GM18526 (cell line): ENCODE data around the gene TMEM255A.

Source experiments
- POLR2A ChIP-seq: IDR thresholded peaks from 3 replicates; pipeline ENCODE4 v1.6.1; 2011; ENCODE audit not compliant: insufficient read length; ENCODE audit errors: extremely low read depth

TMEM255A gene

DNA sequence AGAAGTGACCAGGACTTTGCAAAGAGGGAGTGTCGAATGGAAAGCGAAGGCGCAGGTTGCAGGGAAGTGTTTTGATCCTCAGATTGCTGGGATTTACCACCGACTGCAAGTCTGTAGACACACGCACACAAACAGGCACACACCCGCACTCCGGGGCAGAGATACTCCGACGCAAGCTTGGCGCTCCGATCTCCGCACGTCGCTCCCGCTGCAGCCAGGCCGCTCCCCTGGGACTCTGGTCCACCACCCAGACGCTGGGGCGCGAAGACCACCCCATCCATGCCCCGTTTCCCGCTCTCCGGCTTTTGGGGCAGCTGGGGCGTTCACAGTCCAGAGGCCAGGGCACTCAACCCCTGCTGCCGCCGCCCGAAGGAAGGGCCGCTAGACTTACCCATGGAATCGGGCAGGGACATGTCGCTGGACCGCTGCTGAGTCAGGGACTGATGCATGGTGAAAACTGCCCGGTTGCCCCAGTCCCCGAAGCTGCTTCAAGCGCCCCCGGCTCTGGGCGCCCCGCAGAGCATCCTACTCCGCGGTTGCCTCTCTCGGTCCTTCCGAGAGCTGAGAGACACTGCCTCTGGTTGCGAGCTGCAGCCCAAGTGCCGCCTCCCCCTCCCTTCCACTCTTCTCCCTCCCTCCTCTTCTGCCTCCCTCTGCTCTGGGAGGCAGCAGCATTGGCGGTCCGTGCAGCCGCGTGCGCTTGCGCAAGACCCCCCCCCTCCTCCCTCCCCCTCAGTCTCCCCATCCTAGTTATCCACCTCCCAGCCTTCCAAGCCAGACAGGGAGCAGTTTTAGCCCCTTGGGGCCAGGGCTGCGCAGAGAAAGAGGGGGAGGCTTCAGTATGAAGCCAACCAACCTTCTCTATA is at the start of gene TMEM255A:
Gene TMEM255A, minus strand, starts transcription at position 601 of the 866 bp plus-strand sequence. Its CDS starts 152 bp downstream, at position 449.
- no peak for TF ChIP-seq POLR2A

DNA sequence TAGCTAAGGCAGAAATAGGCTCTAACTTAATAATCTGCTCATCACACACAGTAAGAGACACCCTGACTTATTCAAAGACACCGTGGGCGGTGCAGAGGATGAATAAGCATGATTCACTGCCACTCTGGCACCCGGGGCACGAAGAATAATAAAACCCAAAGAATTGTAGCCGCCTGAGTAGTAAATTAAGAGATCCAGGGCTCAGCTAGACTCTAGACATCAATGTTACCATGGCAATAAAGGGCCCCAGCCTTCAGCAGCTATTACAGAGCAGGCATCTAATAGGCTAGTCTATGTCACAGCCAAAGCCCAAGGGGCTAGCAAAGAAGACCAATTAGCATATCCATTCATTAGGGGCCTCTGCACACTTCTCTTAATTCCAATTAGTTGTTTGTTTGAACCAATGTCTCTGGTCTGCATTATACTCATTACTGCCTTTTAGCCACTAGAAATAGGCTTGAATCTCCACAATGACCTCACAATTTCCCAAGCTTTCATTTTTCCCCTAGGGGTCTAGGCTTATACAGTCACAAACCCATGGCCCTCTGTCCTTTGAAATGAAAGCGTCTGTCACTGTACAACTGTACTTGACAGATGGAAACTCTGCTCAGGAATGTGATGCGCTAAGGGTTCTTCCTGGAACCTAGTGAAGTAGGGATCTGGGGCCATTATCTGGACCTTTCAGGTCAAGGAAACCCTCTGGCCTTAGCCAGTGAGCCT is 47.6 kb upstream of the TMEM255A start:
- no peak for TF ChIP-seq POLR2A

DNA sequence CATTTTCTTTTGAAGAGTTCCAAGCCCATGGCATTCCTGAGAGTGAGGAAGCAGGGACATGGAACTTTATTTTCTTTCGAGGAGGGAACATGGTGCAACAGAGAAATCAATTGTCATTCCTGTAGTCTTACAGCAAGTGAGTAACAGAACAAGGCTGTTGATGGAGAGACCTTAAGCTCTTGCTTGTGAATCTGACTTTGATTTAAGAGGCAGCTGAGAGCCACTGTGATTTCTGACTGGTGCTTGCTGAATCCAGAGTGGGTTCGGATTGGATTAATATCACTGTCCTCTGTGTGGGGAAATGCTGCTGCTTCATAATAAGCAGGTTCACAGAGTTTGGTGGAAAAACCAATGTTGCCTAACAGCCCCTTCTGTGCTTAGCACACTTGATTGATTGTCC is 45.9 kb upstream of the TMEM255A start:
- TF ChIP-seq POLR2A, result no peak

DNA sequence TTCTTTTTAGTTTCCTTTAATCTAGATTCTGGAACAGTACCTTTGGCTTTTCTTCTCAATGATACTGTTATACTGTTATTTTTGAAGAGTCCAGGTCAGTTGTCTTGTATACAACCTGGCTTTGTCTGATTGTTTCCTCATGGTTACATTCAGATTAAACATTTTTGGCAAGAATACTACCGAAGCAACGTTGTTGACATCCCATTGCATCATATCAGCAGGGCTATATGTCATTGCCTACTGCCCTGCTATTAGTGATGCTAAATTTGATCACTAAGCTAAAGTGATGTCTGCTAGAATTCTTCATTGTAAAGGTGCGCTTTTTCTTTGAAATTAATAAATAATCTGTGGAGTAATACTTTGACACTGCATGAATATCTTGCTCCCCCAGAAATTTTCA is 44.8 kb upstream of the TMEM255A start:
- no peak for TF ChIP-seq POLR2A

DNA sequence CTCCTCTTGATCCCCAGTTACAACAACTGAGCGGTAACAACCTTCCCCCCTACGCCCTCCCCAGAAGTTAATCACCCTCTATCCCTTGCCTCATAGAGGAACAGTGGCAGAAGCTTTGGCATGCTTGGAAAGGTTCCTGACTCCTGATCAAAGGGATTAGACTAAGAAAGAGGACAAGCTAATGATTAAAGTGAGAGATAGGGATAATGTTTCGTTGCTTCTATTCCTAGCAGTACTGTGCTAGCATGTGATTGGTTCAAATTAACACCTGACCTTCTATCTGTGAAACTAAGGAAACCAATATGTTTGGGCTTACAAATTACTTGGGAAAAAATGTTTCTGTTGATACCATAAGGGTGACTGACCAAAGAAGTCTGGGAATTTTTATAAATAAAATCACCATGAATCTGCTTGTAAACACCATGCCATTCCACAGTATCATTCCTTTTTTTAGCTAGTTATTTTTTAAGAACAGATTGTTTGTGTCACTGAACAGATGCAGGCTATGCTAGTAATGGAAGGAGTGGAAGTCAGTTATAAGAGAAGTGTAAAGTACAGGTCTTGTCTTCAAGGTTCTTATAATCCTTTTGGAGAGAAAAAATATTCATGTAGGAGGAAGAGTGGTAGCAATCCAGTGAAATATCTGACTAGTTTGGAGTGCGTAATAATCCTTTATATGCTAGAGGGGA is 39.3 kb upstream of the TMEM255A start:
- TF ChIP-seq POLR2A, result no peak

DNA sequence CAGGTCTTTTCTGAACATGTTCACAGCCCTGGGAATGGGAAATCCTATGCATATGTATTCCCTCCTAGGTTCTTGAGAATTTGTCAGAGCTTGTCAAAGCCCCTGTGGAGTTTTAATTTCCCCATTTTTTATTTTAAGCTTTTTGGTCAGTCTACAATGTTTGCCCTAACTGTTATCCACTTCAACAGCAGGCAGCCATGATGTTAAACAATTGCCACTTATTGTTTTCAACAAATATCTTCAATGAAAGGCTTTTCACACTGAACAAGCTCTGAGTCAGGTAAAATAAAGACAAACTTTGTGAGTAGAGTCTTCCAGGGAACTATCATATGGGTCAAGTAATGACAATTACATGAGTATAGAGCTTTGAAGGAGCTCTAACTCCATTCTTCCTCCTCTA is 25.6 kb upstream of the TMEM255A start:
- TF ChIP-seq POLR2A, result no peak

DNA sequence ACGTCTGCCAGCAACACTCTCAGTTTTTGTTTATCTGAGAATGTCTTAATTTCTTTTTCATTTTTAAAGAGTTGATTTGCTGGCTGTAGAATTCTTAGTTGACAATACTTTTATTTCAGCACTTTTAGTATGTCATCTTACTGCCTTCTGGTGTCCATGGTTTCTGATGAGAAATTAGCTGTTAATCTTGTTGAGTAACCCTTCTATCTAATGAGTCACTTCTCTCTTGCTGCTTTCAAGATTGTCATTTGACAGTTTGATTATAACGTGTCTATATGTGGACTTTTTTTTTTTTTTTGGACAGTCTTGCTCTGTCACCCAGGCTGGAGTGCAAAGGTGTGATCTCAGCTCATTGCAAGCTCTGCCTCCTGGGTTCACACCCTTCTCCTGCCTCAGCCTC is 24.0 kb upstream of the TMEM255A start:
- TF ChIP-seq POLR2A, result no peak

DNA sequence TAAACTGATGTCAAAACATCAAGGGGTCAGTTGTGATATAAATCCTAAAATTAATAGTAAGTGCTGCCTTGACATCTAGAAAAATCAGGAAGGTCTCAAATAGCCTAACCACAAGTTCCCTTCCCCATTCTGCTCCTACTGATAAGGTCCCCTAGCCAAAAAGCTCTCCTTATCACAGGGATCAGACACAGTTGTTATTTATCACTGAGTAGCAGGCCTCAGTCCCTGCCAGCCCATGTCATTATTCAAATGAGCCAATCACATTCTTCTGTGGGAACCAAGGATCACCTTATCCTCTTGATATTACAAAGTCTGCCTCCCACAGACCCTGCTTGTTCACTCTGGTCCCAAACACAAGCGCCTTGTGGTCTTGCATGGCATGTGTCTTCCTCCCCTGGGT is 23.3 kb upstream of the TMEM255A start:
- no peak for TF ChIP-seq POLR2A

DNA sequence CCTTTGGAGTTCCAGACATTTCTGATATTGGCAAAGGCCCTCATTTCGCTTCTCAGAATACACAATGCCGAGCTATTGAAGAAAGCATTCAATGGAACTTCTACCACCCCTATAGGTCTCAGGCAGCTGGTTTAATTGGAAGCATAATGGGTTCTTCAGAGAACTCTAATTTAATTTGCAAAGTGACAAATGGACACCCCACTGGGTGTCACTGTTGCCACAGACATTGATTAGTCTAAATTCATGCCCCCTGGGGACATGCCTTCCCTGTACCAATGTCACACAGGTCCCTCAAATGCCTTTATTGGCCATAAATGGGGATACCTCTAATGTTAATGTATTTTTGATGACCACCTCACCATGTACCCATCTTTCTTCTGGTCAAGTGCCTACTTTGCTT is 22.9 kb upstream of the TMEM255A start:
- no peak for TF ChIP-seq POLR2A

DNA sequence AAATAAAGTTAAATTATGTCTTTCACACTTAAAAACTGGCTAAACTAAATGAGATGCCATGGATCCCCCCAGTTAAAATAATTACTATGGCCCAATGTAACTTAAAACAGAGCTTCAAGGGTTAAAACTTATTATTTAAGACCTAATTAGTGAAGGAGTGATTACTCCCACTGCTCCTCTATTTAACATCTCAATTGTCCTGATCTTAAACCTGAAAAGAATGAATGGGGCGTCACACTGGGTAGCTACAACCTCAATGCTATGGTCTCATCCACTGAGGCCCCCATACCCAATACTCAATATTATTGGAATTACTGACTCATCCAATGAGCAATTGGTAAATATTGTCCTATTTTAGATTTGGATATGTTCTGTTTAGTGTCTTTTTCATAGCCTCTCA is 21.1 kb upstream of the TMEM255A start:
- TF ChIP-seq POLR2A, result no peak

DNA sequence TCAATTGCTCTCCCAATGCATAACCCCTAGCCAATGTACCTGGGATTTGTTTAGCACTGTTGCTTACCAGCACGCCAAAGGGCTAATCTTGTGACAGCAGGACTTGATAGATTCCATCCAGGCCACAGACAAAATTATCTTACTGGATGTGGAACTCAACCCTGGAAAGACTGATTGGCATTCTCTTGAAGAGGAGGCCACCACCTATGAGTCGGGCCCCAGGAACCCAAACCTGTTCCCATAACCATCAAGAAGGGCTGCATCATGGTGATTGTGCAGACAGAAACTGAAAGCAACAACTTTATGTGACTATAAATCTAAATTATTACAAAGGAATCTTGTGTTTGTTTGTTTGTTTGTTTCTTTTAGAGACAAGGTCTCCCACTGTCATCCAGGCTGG is 19.9 kb upstream of the TMEM255A start:
- TF ChIP-seq POLR2A, result no peak

DNA sequence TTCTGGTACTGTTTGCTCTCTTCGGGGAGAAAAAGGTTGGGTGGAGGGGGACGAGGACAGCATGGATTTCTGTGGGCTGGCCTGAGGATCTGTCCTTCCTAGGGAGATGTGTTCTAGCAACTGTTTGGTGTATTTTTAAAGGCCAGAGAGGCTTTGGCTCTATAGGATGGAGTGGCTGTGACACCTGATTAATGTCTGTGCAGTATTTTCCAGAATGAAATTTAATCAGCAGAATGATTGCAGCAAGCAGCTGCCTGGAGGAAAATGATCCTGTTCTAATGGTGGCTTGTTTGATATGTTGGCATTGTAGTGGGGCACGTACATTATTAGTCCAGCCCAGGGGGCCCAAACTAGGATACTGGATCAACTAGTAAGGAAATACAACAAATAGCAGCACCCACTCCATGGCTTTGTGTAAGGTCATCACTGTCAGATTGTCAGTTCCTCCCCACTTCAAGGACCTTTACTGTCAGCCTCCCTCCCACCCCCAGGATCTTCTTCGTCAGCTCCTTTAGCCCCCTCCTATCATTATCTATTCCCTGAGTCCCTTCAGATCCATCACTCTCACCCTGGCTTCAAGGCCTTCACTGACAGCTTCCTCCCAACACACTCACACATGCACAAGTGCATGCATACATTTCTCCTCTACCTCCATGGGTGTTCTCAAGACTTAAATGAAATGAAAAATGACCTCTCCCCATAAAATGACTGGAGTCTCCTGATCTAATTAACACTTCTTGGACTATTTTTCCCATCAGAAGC is 10.4 kb upstream of the TMEM255A start:
- no peak for TF ChIP-seq POLR2A

DNA sequence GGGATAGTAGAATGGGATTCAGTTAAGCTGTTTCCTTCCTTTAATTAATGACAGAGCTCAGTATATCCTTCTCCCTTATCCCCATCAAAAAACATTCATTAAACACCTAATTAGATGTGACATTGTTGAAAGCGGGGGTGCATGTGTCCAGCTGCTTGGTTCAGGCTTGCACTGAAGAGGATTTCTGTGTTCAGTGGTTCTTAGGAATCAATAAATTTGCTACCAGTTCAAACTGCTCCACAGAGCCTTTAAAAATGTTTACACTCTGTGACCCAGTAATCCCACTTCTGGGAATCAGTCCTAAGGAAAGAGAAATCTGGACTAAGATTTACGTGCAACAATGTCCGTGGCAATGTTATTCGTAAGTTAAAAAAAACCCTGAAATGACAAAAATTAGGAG is 7.2 kb upstream of the TMEM255A start:
- no peak for TF ChIP-seq POLR2A

DNA sequence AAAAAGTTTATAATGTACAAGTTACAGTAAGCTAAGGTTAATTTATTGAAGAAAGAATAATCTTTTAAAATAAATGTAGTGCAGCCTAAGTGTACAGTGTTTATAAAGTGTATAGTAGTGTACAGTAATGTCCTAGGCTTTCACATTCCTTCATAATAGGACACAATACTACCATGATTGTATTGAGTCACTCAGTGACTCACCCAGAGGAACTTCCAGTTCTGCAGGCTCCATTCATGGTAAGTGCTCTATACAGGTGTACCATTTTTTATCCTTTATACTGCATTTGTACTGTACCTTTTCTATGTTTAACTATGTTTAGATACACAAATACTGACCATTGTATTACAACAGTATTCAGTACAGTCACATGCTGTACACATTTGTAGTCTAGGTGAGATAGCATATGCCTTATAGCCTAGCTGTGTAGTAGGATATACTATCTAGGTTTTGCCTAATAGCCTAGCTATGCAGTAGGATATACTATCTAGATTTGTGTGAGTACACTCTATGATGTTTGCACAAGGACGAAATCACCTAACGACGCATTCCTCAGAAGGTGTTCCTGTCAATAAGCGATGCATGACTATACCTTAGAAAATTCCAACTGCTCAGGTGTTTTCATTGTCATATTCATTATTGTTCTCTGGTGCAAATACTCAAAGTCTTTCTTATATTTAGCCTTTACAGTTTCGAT is 5.5 kb upstream of the TMEM255A start:
- TF ChIP-seq POLR2A, result no peak
